Subcutaneous adipose tissue (tissue), 4 donors: ENCODE results near the gene SKIC8. TPM values are rescaled to one million over a fixed set of nuclear protein-coding genes. Genes with fewer than 3 reads are reported as not detected.

ENCODE experiments used
- total RNA-seq, 4 donors: library from RNA; depleted of rRNA; stranded (reverse); fragments of >200 nt; gene quantifications; one replicate each; pipeline ENCODE4 v1.1.0, GENCODE V29; 2016
- TF ChIP-seq, protein P1 (sequence below): fragments of 450-650 bp; IDR thresholded peaks from one replicate; pipeline ENCODE4 v1.5.1; 2016; ENCODE audit warnings: low read depth, mild to moderate bottlenecking, control low read depth, antibody characterized with exemption, moderate library complexity

SKIC8 gene
- total RNA-seq, 4 donors from 2014 or later = 50.0 to 70.8 (median 64.3) TPM

DNA sequence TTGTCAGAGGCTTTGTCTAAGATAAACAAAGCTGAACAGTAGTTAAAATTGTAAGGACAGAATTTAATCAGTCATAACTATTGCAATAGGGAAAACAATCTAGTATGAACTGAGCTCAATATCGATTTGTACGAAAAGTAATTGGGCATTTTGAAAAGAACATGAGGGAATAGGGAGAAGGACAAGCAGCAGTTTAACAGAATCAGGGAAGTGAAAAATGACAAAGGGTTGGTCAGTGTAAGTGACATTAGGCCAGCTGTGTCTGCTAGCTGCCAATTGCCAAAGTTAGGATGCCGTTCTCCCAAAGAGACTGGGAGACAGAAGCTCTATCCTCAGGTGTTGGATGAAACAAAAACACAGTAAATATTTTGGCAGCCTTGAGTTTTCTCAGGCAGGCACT is 38.3 kb downstream of the SKIC8 start:
- TF ChIP-seq, protein P1, sequence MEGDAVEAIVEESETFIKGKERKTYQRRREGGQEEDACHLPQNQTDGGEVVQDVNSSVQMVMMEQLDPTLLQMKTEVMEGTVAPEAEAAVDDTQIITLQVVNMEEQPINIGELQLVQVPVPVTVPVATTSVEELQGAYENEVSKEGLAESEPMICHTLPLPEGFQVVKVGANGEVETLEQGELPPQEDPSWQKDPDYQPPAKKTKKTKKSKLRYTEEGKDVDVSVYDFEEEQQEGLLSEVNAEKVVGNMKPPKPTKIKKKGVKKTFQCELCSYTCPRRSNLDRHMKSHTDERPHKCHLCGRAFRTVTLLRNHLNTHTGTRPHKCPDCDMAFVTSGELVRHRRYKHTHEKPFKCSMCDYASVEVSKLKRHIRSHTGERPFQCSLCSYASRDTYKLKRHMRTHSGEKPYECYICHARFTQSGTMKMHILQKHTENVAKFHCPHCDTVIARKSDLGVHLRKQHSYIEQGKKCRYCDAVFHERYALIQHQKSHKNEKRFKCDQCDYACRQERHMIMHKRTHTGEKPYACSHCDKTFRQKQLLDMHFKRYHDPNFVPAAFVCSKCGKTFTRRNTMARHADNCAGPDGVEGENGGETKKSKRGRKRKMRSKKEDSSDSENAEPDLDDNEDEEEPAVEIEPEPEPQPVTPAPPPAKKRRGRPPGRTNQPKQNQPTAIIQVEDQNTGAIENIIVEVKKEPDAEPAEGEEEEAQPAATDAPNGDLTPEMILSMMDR = no peak

DNA sequence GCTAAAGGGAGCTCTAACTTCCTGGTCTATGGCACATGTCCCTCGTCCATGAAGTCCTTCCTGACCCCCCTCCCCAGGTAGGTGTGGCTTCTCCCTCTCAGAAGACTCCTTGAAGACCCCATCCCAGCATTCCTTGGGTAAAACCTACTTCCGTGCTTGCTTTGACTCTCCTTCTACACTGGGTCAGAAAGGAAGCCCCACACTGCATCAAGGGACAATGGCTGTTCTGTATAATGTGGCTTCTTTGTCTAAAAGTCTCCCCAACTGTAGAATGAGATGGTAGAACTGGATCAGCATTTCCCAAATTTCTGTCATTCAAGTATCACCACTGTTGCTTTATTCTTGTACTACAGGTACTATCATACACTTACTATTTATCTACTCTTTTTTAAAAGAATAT is 38.9 kb downstream of the SKIC8 start:
- TF ChIP-seq, protein P1 = no peak

- TF ChIP-seq, protein P1 = no peak
These were observed 40.2 kb downstream of the SKIC8 start for GRCh38 chr15:78259232-78259631.

GRCh38 chr15:78257681-78258080 is 41.7 kb downstream of the SKIC8 start:
- TF ChIP-seq, protein P1 = no peak

GRCh38 chr15:78256044-78256437 is 43.4 kb downstream of the SKIC8 start:
- TF ChIP-seq, protein P1 = no peak

DNA sequence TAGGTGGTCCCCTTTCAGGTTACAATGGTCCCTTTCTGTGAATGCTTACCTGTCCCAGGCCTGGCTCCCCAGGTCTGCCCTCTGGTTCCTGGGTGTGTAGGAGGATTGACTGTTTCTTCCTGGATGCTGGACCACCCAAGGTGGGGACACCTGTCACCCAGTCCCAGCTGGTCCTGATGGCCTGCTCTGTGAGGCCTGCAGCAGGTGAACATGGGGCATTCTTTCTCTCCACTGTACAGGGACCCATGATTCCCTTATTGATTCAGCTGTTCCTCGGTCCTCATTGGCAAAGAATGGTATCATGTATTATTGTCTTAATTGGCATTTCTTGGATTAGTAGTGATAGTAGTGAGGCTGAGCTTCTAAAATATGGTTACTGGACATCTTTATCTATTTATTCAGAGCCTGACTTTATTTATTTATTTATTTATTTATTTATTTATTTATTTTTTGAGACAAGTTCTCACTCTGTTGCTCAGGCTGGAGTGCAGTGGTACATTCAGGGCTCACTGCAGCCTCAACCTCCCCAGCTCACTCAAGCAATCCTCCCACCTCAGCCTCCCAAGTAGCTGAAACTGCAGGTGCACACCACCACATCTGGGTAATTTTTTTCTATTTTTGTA is 43.9 kb downstream of the SKIC8 start:
- TF ChIP-seq, protein P1 = no peak

DNA sequence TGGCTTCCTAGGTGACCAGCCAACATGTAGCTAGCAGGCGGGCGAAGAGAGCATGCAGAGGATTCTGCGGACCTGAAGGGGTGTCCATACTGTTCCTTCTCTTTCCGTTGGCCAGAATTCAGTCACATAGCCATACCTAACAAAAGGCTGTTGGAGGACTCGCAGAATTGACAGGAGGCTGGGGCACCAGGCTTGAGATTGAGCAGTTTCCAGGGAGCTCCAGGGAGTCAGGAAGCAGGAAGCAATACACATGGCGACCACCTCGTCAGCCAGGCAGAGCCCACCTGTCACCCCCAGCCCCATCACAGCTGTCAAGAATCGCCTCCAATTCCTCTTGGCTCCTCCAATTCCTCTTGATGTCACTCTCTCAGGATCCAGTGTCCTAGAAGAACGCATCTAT is 48.3 kb downstream of the SKIC8 start:
- TF ChIP-seq, protein P1 = no peak
